HL-60 (cell line): ENCODE results near the gene KRT3.

Experiments
- DNase-seq, 2 experiments: peaks; one replicate each; pipeline ENCODE4 v3.0.0-alpha.2; 2010 to 2020; ENCODE audit warnings: low read depth in 1 of 2, low spot score in 1 of 2
- H3K27ac ChIP-seq: fragments of 250-450 bp; sonication (Bioruptor Pico); replicated peaks from 2 replicates; pipeline ENCODE4 v1.5.1; 2020; ENCODE audit warnings: mild to moderate bottlenecking, moderate library complexity
- H3K27me3 ChIP-seq: fragments of 250-450 bp; sonication (Bioruptor Pico); 2 replicates; pipeline ENCODE4 v1.5.1; 2021; ENCODE audit warnings: mild to moderate bottlenecking, moderate library complexity; ENCODE audit not compliant: insufficient read depth, poor library complexity, severe bottlenecking
- H3K4me3 ChIP-seq: replicated peaks from 2 replicates; pipeline ENCODE4 v1.5.1; 2011; ENCODE audit warnings: mild to moderate bottlenecking, control low read depth, low read length; ENCODE audit not compliant: insufficient read depth
- GABPA ChIP-seq: IDR thresholded peaks from 2 replicates; pipeline ENCODE4 v1.6.1; 2012; ENCODE audit warnings: low read depth
- POLR2AphosphoS5 ChIP-seq: IDR thresholded peaks from 2 replicates; pipeline ENCODE4 v1.6.1; 2012; ENCODE audit warnings: low read depth
- SPI1 ChIP-seq: IDR thresholded peaks from 2 replicates; pipeline ENCODE4 v1.6.1; 2012; ENCODE audit warnings: low read depth, mild to moderate bottlenecking, borderline replicate concordance
- TF ChIP-seq, protein P1 (sequence below): IDR thresholded peaks from one replicate; pipeline ENCODE4 v1.5.1; 2011; ENCODE audit warnings: low read length, control low read depth, inconsistent platforms; ENCODE audit not compliant: insufficient read depth
- TF ChIP-seq, protein P2 (sequence below): IDR thresholded peaks from 2 replicates; pipeline ENCODE4 v1.6.1; 2012; ENCODE audit warnings: low read depth; ENCODE audit not compliant: insufficient replicate concordance

The KRT3 gene

DNA sequence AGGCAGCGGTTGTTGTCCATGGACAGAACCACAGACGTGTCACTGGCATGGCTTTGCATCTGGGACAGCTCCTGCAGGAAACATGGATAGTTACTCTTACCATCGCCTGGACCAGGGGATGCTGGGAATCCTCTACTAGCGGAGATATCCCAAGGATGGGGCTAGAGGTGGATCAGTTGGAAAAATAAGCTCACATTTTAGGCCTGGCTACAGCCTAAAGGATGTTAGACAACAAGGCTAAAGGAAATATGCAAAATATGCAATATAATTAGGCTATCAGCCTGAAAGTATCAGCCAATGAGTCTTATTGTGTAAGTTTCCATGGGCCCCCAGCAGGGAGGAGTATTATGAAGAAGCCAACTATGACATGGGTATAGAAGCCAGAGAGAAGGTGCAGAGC lies 23.7 kb downstream of the KRT3 start:
- peaks cover 5% of the 10 kb centered on the region for H3K27me3 ChIP-seq
- no peak for TF ChIP-seq SPI1
- TF ChIP-seq, protein P1, sequence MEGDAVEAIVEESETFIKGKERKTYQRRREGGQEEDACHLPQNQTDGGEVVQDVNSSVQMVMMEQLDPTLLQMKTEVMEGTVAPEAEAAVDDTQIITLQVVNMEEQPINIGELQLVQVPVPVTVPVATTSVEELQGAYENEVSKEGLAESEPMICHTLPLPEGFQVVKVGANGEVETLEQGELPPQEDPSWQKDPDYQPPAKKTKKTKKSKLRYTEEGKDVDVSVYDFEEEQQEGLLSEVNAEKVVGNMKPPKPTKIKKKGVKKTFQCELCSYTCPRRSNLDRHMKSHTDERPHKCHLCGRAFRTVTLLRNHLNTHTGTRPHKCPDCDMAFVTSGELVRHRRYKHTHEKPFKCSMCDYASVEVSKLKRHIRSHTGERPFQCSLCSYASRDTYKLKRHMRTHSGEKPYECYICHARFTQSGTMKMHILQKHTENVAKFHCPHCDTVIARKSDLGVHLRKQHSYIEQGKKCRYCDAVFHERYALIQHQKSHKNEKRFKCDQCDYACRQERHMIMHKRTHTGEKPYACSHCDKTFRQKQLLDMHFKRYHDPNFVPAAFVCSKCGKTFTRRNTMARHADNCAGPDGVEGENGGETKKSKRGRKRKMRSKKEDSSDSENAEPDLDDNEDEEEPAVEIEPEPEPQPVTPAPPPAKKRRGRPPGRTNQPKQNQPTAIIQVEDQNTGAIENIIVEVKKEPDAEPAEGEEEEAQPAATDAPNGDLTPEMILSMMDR = no peak
- TF ChIP-seq POLR2AphosphoS5 = no peak
- no peak overlapping the region for H3K27ac ChIP-seq
- DNase-seq = no peak
- H3K4me3 ChIP-seq = no peak overlapping the region

DNA sequence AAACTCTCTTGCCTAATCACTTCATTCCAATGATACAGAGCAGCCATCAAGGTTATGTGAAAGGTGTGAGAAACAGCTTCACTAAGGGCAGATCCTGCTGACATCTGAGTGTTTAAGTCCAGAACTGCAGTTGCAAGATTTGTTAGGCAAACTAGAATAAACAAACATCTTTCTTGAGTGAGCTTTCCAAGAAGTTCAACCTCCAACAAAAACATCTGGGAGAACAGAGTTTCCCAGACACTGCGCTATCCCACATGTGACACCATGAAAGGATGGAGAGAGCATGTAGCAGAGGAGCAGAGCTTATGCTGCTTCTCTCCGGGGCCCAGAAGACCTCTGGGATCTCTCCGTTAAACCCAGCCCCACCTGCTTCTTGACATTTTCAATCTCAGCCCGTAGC lies 24.4 kb downstream of the KRT3 start:
- Histone ChIP-seq H3K4me3 (no peak overlapping the region), H3K27me3 (peaks cover 5% of the 10 kb centered on the region), H3K27ac (no peak overlapping the region)
- DNase-seq = no peak
- no peak for TF ChIP-seq POLR2AphosphoS5
- TF ChIP-seq, protein P2, sequence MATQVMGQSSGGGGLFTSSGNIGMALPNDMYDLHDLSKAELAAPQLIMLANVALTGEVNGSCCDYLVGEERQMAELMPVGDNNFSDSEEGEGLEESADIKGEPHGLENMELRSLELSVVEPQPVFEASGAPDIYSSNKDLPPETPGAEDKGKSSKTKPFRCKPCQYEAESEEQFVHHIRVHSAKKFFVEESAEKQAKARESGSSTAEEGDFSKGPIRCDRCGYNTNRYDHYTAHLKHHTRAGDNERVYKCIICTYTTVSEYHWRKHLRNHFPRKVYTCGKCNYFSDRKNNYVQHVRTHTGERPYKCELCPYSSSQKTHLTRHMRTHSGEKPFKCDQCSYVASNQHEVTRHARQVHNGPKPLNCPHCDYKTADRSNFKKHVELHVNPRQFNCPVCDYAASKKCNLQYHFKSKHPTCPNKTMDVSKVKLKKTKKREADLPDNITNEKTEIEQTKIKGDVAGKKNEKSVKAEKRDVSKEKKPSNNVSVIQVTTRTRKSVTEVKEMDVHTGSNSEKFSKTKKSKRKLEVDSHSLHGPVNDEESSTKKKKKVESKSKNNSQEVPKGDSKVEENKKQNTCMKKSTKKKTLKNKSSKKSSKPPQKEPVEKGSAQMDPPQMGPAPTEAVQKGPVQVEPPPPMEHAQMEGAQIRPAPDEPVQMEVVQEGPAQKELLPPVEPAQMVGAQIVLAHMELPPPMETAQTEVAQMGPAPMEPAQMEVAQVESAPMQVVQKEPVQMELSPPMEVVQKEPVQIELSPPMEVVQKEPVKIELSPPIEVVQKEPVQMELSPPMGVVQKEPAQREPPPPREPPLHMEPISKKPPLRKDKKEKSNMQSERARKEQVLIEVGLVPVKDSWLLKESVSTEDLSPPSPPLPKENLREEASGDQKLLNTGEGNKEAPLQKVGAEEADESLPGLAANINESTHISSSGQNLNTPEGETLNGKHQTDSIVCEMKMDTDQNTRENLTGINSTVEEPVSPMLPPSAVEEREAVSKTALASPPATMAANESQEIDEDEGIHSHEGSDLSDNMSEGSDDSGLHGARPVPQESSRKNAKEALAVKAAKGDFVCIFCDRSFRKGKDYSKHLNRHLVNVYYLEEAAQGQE = no peak
- TF ChIP-seq GABPA = no peak
- no peak for TF ChIP-seq SPI1
- TF ChIP-seq, protein P1 = no peak

DNA sequence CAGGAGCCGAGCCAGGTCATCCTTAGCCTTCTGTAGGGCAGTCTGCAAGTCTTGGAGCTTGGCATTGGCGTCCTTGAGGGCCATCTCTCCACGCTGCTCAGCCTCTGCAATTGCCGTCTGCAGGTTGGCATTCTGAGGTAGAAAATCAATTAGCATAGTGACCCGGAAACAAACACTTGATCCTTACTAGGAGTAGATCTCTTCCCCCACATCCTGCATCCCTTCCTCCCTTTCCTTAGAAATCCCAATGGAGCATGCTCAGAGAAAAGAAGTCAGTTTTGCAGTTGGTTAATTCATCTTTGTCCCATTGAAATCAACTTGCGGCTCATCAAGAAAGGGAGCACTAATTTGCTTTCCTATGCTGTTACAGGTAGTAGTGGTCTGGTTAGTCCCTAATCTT lies 24.8 kb downstream of the KRT3 start:
- H3K27me3 ChIP-seq = peaks cover 5% of the 10 kb centered on the region
- H3K4me3 ChIP-seq = no peak overlapping the region
- DNase-seq = no peak
- no peak overlapping the region for H3K27ac ChIP-seq
- TF ChIP-seq GABPA = no peak
- no peak for TF ChIP-seq SPI1
- TF ChIP-seq POLR2AphosphoS5 = no peak
- TF ChIP-seq, protein P2 = no peak
- TF ChIP-seq, protein P1 = no peak

DNA sequence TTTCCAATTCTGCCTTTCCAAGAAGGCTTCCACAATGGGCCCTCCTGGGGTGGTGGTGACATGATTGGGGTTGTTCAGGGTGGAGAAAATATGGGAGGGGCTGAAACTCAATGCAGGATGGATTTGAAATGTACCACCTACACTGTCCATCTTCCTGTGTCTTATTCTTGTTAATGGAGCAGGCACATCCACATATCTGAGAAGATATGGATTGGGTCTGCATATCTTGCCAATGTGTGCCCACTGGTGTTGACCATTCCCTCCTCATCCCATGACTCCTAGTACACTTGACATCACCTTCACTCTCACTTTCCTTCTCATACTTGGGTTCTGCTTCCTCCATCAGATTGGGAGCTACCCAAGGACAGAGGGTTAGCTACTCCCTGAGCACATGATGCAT lies 26.0 kb downstream of the KRT3 start:
- no peaks in the 10 kb centered on the region for H3K27me3 ChIP-seq
- TF ChIP-seq, protein P2 = no peak
- TF ChIP-seq GABPA = no peak
- no peak for TF ChIP-seq SPI1
- TF ChIP-seq POLR2AphosphoS5 = no peak
- TF ChIP-seq, protein P1 = no peak

More for the DNA sequence above, 26.0 kb downstream of the KRT3 start:
- Histone ChIP-seq H3K27ac (no peak overlapping the region), H3K4me3 (no peak overlapping the region)
- no peak for DNase-seq
